GM12878 (cell line): ENCODE measurements around the gene S100A11. TPM values are rescaled to one million over a fixed set of nuclear protein-coding genes. Genes with fewer than 3 reads are reported as not detected.

Source experiments
- ATAC-seq: fragments of 200-7000 bp; cut with Tn5 transposase; 3 replicates; pipeline ENCODE4 v1.9.1; 2020; ENCODE audit warnings: mild to moderate bottlenecking, moderate library complexity
- BruUV-seq: library from RNA; stranded (reverse); fragments of 400-500 nt; replicated peaks from 2 replicates; lab custom pipeline; 2021; lab: Mats Ljungman, UMichigan
- CTCF ChIA-PET: fragments of 300-600 bp; sonication (Branson Sonifier 250); formaldehyde crosslinking; extraction: SDS; loops from one replicate; lab custom pipeline; 2021; ENCODE audit warnings: inconsistent platforms; lab: Yijun Ruan, JAX
- POLR2A ChIA-PET: fragments of 350-600 bp; formaldehyde crosslinking; extraction: SDS; loops from one replicate; lab custom pipeline; 2021; ENCODE audit warnings: inconsistent platforms; lab: Charles Lee
- RAD21 ChIA-PET: fragments of 300-600 bp; sonication (Branson Sonifier 250); formaldehyde crosslinking; loops from one replicate; lab custom pipeline; 2023; ENCODE audit warnings: antibody characterized with exemption; ENCODE audit not compliant: unreplicated experiment; lab: Charles Lee
- SMC1A ChIA-PET: fragments of 300-600 bp; sonication (Branson Sonifier 250); formaldehyde crosslinking; loops from one replicate; lab custom pipeline; 2023; ENCODE audit not compliant: unreplicated experiment, uncharacterized antibody; lab: Charles Lee
- DNase-seq: peaks from one replicate; pipeline ENCODE4 v3.0.0-alpha.2; 2011; ENCODE audit warnings: low read depth, low spot score
- FAIRE-seq: peaks from 3 replicates; lab custom pipeline; 2011; peaks lifted over from hg19 to GRCh38; lab: Jason Lieb, UNC
- H2AFZ ChIP-seq: 2 replicates; pipeline ENCODE4 v1.6.0; 2011; ENCODE audit warnings: low read depth, low read length, control low read depth; ENCODE audit not compliant: control insufficient read depth
- H3K27ac ChIP-seq: 2 replicates; pipeline ENCODE4 v1.5.1; 2011; ENCODE audit warnings: control low read depth; ENCODE audit not compliant: control insufficient read depth, insufficient read depth
- H3K27me3 ChIP-seq, 2 experiments: replicated peaks in 1 of 2; 2 replicates each; pipeline versions ENCODE4 v1.6.0 to v1.6.1; 2011; ENCODE audit warnings: low read length in 1 of 2; ENCODE audit not compliant: control insufficient read depth in 2 of 2, insufficient read depth in 2 of 2
- H3K36me3 ChIP-seq, 2 experiments: 2 replicates each; pipeline ENCODE4 v1.5.1; 2011; ENCODE audit warnings: low read length in 1 of 2; ENCODE audit not compliant: control insufficient read depth in 2 of 2, insufficient read depth in 2 of 2
- H3K4me1 ChIP-seq: 2 replicates; pipeline ENCODE4 v1.6.1; 2011; ENCODE audit warnings: mild to moderate bottlenecking, low read length, moderate library complexity, mixed read lengths; ENCODE audit not compliant: control insufficient read depth, insufficient read depth
- H3K4me2 ChIP-seq: 2 replicates; pipeline ENCODE4 v1.6.0; 2011; ENCODE audit warnings: control low read depth; ENCODE audit not compliant: control insufficient read depth, insufficient read depth
- H3K4me3 ChIP-seq: fragments of 200-600 bp; sonication (generic); 2 replicates; pipeline ENCODE4 v1.5.1; 2016
- H3K79me2 ChIP-seq: 2 replicates; pipeline ENCODE4 v1.6.0; 2011; ENCODE audit warnings: low read length; ENCODE audit not compliant: control insufficient read depth, insufficient read depth
- H3K9ac ChIP-seq: 2 replicates; pipeline ENCODE4 v1.8.0; 2011; ENCODE audit warnings: low read length, control low read depth, mixed read lengths; ENCODE audit not compliant: control insufficient read depth, insufficient read depth
- H3K9me3 ChIP-seq: replicated peaks from 3 replicates; pipeline ENCODE4 v1.5.1; 2011; ENCODE audit warnings: mild to moderate bottlenecking, low read length; ENCODE audit not compliant: control insufficient read depth, insufficient read depth
- H4K20me1 ChIP-seq: 2 replicates; pipeline ENCODE4 v1.6.0; 2011; ENCODE audit not compliant: control insufficient read depth, insufficient read depth
- CTCF ChIP-seq, 3 experiments: IDR thresholded peaks in 2 of 3; conservative IDR thresholded peaks in 1 of 3; 2 replicates each; pipeline ENCODE4 v1.5.1; 2011; ENCODE audit warnings: low read depth in 3 of 3, low read length in 3 of 3, mild to moderate bottlenecking in 3 of 3, control low read depth in 2 of 3, moderate library complexity in 2 of 3, inconsistent platforms in 1 of 3, mixed read lengths in 1 of 3; ENCODE audit not compliant: control insufficient read depth in 2 of 3, insufficient read depth in 1 of 3; ENCODE audit errors: extremely low read depth in 1 of 3
- RAD21 ChIP-seq: IDR thresholded peaks from 2 replicates; pipeline ENCODE4 v1.6.1; 2011; ENCODE audit warnings: mild to moderate bottlenecking, low read depth, low read length, moderate library complexity; ENCODE audit not compliant: insufficient read depth
- RUNX3 ChIP-seq: IDR thresholded peaks from 2 replicates; pipeline ENCODE4 v1.6.1; 2012; ENCODE audit warnings: low read length, inconsistent platforms
- SMC3 ChIP-seq: IDR thresholded peaks from 2 replicates; pipeline ENCODE4 v1.6.1; 2011; ENCODE audit warnings: low read length, improper control_type of control experiment, borderline replicate concordance
- YBX1 ChIP-seq: fragments of 450-650 bp; IDR thresholded peaks from 2 replicates; pipeline ENCODE4 v1.6.1; 2016; ENCODE audit warnings: antibody characterized with exemption
- YY1 ChIP-seq: IDR thresholded peaks from 2 replicates; pipeline ENCODE4 v1.6.1; 2011; ENCODE audit warnings: low read depth, mild to moderate bottlenecking, low read length
- ZNF274 ChIP-seq: IDR thresholded peaks from one replicate; pipeline ENCODE4 v1.8.0; 2011; ENCODE audit not compliant: insufficient read length, insufficient read depth
- WGBS: methylation state at CpG from one replicate; pipeline ENCODE4 v1.1.6; 2016; ENCODE audit warnings: low lambda C conversion rate; ENCODE audit not compliant: insufficient replicate concordance, insufficient coverage; ENCODE audit errors: missing lambda C conversion rate; 5-methylcytosine and 5-hydroxymethylcytosine counted together
- in situ Hi-C: fragments of 300-500 bp; cut with MboI; formaldehyde crosslinking; loops from 9 replicates; pipeline ENCODE4 v1.14.3; 2018; ENCODE audit warnings: mixed read lengths
- intact Hi-C: fragments of 100-400 bp; cut with micrococcal nuclease; formaldehyde crosslinking; loops from one replicate; pipeline ENCODE4 v1.14.2; 2022; ENCODE audit not compliant: unreplicated experiment
- polyA plus RNA-seq, 11 experiments: library from polyadenylated mRNA; depleted of rRNA in 4 of 11; unstranded in 6 of 11; stranded (reverse) in 5 of 11; fragments of >200 nt; fragmentation: Nextera tagmentation in 4 of 11; fragmentation: Illumina TruSeq in 1 of 11; extraction: Ambion mirVana in 4 of 11; extraction: Trizol in 1 of 11; gene quantifications; 1 replicate in 1 of 11; 2 replicates in 10 of 11; pipeline versions ENCODE4 v1.2.1 to v1.2.3, GENCODE V29; 2011 to 2016; ENCODE audit warnings: inconsistent platforms in 2 of 11, missing spikeins in 2 of 11, low read depth in 1 of 11
- total RNA-seq, 4 experiments: library from RNA; depleted of rRNA in 3 of 4; stranded (reverse); fragments of >200 nt in 3 of 4; fragmentation: Illumina TruSeq in 1 of 4; extraction: Trizol in 1 of 4; gene quantifications; 2 replicates each; pipeline versions ENCODE4 v1.2.1 to v1.2.3, GENCODE V29; 2013 to 2021
- TF ChIP-seq, protein P1 (sequence below): fragments of 450-650 bp; IDR thresholded peaks from 2 replicates; pipeline ENCODE4 v1.6.1; 2016; ENCODE audit warnings: mild to moderate bottlenecking
- TF ChIP-seq, protein P2 (sequence below): fragments of 450-650 bp; IDR thresholded peaks from 2 replicates; pipeline ENCODE4 v1.6.1; 2017; ENCODE audit warnings: borderline replicate concordance

Gene S100A11
- total and polyA plus RNA-seq, 10 of the 15 experiments (the other 5 are each of a cell fraction or from before 2014, with no cell fraction given) = 9.0 to 134 (median 62.7) TPM

DNA sequence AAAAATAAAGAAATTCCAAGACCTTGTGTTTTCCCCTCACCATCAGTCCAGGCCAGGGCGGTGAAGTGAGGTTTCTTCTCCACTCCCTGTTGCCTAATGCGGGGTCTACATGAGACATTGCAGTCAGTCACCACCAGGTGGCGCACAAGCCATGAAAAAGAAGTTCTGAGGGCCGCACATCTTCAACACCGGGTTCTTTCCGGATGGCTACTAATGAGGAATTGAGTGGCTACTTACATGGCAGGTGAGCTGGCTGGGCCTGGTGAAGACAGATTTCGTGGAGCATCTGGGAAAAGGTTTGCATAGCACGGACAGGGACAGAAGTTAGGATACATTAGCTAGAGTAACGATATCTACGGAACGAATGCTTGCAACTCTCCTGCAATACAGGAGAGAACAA, 15.8 kb upstream of the S100A11 start:
- peak; percentile 86 for FAIRE-seq
- no TSS peak for BruUV-seq
- no peak overlapping the region for H2AFZ ChIP-seq
- intact Hi-C loops (loop anchor here (1.0 to 10.0 kb wide), 3 partner anchors 133 to 406 kb away; no protein-coding TSS in a partner anchor), in situ Hi-C loops (loop anchor here (5.0 kb wide), 2 partner anchors 135 to 405 kb away; no protein-coding TSS in a partner anchor)
- TF ChIP-seq YY1 (0 out of 2 replicates have a peak, but pooled peaks have one; percentile 51), ZNF274 (no peak), SMC3 (peak; percentile 88), RAD21 (peak; percentile 80), YBX1 (no peak), RUNX3 (no peak), CTCF (IDR thresholded peaks at IDR 0.05 in 2 of 3, conservative IDR thresholded peaks at IDR 0.05 in 1 of 3; ENCODE audit: control insufficient read depth in 2 of 3, extremely low read depth in 1 of 3, insufficient read depth in 1 of 3, low read depth in 3 of 3, low read length in 3 of 3) (peak; percentile 86 to 91 (median 86))
- TF ChIP-seq, protein P1, sequence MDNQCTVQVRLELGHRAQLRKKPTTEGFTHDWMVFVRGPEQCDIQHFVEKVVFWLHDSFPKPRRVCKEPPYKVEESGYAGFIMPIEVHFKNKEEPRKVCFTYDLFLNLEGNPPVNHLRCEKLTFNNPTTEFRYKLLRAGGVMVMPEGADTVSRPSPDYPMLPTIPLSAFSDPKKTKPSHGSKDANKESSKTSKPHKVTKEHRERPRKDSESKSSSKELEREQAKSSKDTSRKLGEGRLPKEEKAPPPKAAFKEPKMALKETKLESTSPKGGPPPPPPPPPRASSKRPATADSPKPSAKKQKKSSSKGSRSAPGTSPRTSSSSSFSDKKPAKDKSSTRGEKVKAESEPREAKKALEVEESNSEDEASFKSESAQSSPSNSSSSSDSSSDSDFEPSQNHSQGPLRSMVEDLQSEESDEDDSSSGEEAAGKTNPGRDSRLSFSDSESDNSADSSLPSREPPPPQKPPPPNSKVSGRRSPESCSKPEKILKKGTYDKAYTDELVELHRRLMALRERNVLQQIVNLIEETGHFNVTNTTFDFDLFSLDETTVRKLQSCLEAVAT = peak; percentile 50; the same call in 1 of the 2 replicates
- TF ChIP-seq, protein P2, sequence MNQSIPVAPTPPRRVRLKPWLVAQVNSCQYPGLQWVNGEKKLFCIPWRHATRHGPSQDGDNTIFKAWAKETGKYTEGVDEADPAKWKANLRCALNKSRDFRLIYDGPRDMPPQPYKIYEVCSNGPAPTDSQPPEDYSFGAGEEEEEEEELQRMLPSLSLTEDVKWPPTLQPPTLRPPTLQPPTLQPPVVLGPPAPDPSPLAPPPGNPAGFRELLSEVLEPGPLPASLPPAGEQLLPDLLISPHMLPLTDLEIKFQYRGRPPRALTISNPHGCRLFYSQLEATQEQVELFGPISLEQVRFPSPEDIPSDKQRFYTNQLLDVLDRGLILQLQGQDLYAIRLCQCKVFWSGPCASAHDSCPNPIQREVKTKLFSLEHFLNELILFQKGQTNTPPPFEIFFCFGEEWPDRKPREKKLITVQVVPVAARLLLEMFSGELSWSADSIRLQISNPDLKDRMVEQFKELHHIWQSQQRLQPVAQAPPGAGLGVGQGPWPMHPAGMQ = no peak
- H3K9me3 ChIP-seq = no peaks in the 10 kb centered on the region
- no peak overlapping the region for H3K4me2 ChIP-seq
- no peaks in the 10 kb centered on the region for H4K20me1 ChIP-seq
- H3K36me3 ChIP-seq = no peaks in the 10 kb centered on the region
- H3K4me3 ChIP-seq = no peak overlapping the region
- ChIA-PET CTCF (interaction anchor here (0.7 to 10.5 kb wide), 16 partner anchors 11 to 406 kb away, joined by 3 to 106 read pairs (median 4); partner anchors contain the start of gene S100A11), RAD21 (interaction anchor here (0.6 to 2.9 kb wide), 3 partner anchors 126 to 406 kb away, joined by 3 to 13 read pairs (median 7); no protein-coding TSS in a partner anchor), SMC1A (interaction anchor here (0.8 to 1.5 kb wide), 6 partner anchors 11 to 406 kb away, joined by 3 to 11 read pairs (median 4); no protein-coding TSS in a partner anchor), POLR2A (no interaction called here)
- ATAC-seq = peak; percentile 35
- H3K27me3 ChIP-seq = peaks cover 0 to 3% of the 10 kb centered on the region in 2 experiments; a peak in 1 of 4 replicates
- no peaks in the 10 kb centered on the region for H3K79me2 ChIP-seq
- 29% methylated on average over 11 of the region's 11 CpGs for WGBS
- H3K4me1 ChIP-seq = peaks cover 11% of the 10 kb centered on the region
- H3K9ac ChIP-seq = no peak overlapping the region
- H3K27ac ChIP-seq = no peak overlapping the region
- DNase-seq = no peak
